Umbilical cord (tissue), 2 donors: ENCODE data around the gene UBE2N. TPM values are rescaled to one million over a fixed set of nuclear protein-coding genes. Genes with fewer than 3 reads are reported as not detected.
"Not testable (repeated sequence)": the region's sequence is repeated elsewhere in the genome, so short reads cannot be mapped to it uniquely, and the experiment has no call there.

ENCODE experiments used
- DNase-seq: peaks from one replicate; pipeline ENCODE4 v3.0.0-alpha.2; 2015; ENCODE audit warnings: low spot score
- total RNA-seq: library from RNA; depleted of rRNA; stranded (reverse); fragments of >200 nt; gene quantifications from one replicate; pipeline ENCODE4 v1.2.3, GENCODE V29; 2014; ENCODE audit warnings: low replicate concordance; ENCODE audit not compliant: insufficient read depth

UBE2N gene
- total RNA-seq, 1 donor from 2014 or later = 68.1 TPM

GRCh38 chr12:93412396-93412795, 29.4 kb downstream of the UBE2N start:
- DNase-seq = not testable (repeated sequence)

GRCh38 chr12:93411060-93411459, 30.7 kb downstream of the UBE2N start:
- DNase-seq = not testable (repeated sequence)

GRCh38 chr12:93409343-93410187, 32.2 kb downstream of the UBE2N start:
- DNase-seq = not testable (repeated sequence)

- DNase-seq = no peak
Observed at GRCh38 chr12:93408813-93409212, 32.9 kb downstream of the UBE2N start.

GRCh38 chr12:93407963-93408283, 33.8 kb downstream of the UBE2N start:
- DNase-seq = no peak

GRCh38 chr12:93407054-93407962, 34.4 kb downstream of the UBE2N start:
- no peak for DNase-seq

- DNase-seq = no peak
Observed at GRCh38 chr12:93404961-93405849, 36.5 kb downstream of the UBE2N start.

- no peak for DNase-seq
Observed at GRCh38 chr12:93403988-93404803, 37.6 kb downstream of the UBE2N start.

- DNase-seq = no peak
Observed at GRCh38 chr12:93402333-93403311, 39.1 kb downstream of the UBE2N start.

- not testable (repeated sequence) for DNase-seq
Observed at GRCh38 chr12:93399183-93399863, 42.4 kb downstream of the UBE2N start.

- DNase-seq = no peak
Observed at GRCh38 chr12:93397412-93397811, 44.3 kb downstream of the UBE2N start.

- no peak for DNase-seq
Observed at GRCh38 chr12:93393425-93393824, 48.3 kb downstream of the UBE2N start.

GRCh38 chr12:93390549-93391297, 51.0 kb downstream of the UBE2N start:
- no peak for DNase-seq

GRCh38 chr12:93390031-93390430, 51.7 kb downstream of the UBE2N start:
- DNase-seq = no peak

GRCh38 chr12:93387780-93388179, 54.0 kb downstream of the UBE2N start:
- DNase-seq = no peak

- not testable (repeated sequence) for DNase-seq
Observed at GRCh38 chr12:93381976-93382437, 59.7 kb downstream of the UBE2N start.

GRCh38 chr12:93381161-93381975, 60.4 kb downstream of the UBE2N start:
- DNase-seq = no peak
